Measurements from ENCODE around the gene SPACA4. TPM values are rescaled to one million over a fixed set of nuclear protein-coding genes. Genes with fewer than 3 reads are reported as not detected.

SPACA4 gene
- polyA plus RNA-seq, 1 of the 3 experiments (the other 2 are of a cell fraction) = not detected

DNA sequence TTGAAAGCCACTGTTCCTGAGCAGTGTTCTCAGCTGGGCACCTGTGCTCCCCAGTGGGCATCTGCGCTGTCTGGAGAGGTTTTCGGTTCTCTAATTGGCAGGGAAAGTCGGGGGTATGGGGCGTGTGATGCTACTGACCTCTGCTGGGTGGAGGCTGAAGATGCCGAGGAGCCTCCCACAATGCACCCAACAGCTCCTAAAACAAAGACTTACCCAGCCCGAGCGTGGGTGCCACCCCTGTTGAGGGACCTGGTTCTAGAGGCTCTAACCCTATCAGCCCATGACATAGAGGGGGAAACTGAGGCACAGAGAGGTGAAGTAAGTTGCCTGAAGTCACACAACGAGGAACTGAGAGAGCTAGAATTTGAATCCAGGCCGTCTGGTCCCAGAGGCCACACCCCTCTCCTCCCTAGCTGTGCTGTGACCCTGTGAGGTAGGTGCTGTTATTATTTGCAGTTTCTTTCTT is 2.3 kb downstream of the SPACA4 start:
- 46% methylated on average over 8 of the region's 9 CpGs for WGBS (ENCODE audit: low lambda C conversion rate)
- no peak overlapping the region for H3K9ac ChIP-seq
- TF ChIP-seq POLR2AphosphoS5 (IDR thresholded peaks at IDR 0.05; ENCODE audit: low read depth, low read length) (no peak), RAD21 (IDR thresholded peaks at IDR 0.05; ENCODE audit: low read length) (peak; percentile 71), TCF12 (IDR thresholded peaks at IDR 0.05) (no peak), GABPA (IDR thresholded peaks at IDR 0.05; ENCODE audit: low read depth) (no peak), MEF2A (IDR thresholded peaks at IDR 0.05; ENCODE audit: borderline replicate concordance, low read depth) (no peak), EP300 (IDR thresholded peaks at IDR 0.05; ENCODE audit: borderline replicate concordance in 1 of 2, low read depth in 1 of 2, low read length in 1 of 2) (no peak), FOXM1 (IDR thresholded peaks at IDR 0.05; ENCODE audit: low read depth) (no peak), TAF1 (IDR thresholded peaks at IDR 0.05; ENCODE audit: borderline replicate concordance, low read depth, low read length) (no peak), NFIC (IDR thresholded peaks at IDR 0.05; ENCODE audit: borderline replicate concordance) (no peak), NRF1 (IDR thresholded peaks at IDR 0.05; ENCODE audit: low read depth, low read length) (no peak), MXI1 (IDR thresholded peaks at IDR 0.05; ENCODE audit: low read depth, low read length) (no peak), EZH2phosphoT487 (IDR thresholded peaks at IDR 0.05; ENCODE audit: borderline replicate concordance, low read depth) (no peak), GATA2 (CRISPR knock-in tag; IDR thresholded peaks at IDR 0.05) (no peak), ELF1 (IDR thresholded peaks at IDR 0.05) (no peak), CHD2 (IDR thresholded peaks at IDR 0.05; ENCODE audit: low read length, partially characterized antibody) (peak; percentile 16), FOXJ3 (CRISPR knock-in tag; IDR thresholded peaks at IDR 0.05) (no peak), TEAD4 (IDR thresholded peaks at IDR 0.05; ENCODE audit: borderline replicate concordance, insufficient read depth) (no peak), SMC3 (IDR thresholded peaks at IDR 0.05; ENCODE audit: low read depth, low read length) (peak; percentile 49), RCOR1 (IDR thresholded peaks at IDR 0.05; ENCODE audit: low read length) (no peak), SIN3A (IDR thresholded peaks at IDR 0.05; ENCODE audit: borderline replicate concordance, low read depth, low read length) (no peak), YY1 (IDR thresholded peaks at IDR 0.05; ENCODE audit: low read depth) (no peak), RFX5 (IDR thresholded peaks at IDR 0.05; ENCODE audit: low read length) (no peak)
- TF ChIP-seq, protein P1, sequence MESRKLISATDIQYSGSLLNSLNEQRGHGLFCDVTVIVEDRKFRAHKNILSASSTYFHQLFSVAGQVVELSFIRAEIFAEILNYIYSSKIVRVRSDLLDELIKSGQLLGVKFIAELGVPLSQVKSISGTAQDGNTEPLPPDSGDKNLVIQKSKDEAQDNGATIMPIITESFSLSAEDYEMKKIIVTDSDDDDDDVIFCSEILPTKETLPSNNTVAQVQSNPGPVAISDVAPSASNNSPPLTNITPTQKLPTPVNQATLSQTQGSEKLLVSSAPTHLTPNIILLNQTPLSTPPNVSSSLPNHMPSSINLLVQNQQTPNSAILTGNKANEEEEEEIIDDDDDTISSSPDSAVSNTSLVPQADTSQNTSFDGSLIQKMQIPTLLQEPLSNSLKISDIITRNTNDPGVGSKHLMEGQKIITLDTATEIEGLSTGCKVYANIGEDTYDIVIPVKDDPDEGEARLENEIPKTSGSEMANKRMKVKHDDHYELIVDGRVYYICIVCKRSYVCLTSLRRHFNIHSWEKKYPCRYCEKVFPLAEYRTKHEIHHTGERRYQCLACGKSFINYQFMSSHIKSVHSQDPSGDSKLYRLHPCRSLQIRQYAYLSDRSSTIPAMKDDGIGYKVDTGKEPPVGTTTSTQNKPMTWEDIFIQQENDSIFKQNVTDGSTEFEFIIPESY (IDR thresholded peaks at IDR 0.05; ENCODE audit: borderline replicate concordance, low read depth) = no peak
- TF ChIP-seq, protein P2, sequence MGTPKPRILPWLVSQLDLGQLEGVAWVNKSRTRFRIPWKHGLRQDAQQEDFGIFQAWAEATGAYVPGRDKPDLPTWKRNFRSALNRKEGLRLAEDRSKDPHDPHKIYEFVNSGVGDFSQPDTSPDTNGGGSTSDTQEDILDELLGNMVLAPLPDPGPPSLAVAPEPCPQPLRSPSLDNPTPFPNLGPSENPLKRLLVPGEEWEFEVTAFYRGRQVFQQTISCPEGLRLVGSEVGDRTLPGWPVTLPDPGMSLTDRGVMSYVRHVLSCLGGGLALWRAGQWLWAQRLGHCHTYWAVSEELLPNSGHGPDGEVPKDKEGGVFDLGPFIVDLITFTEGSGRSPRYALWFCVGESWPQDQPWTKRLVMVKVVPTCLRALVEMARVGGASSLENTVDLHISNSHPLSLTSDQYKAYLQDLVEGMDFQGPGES (IDR thresholded peaks at IDR 0.05; ENCODE audit: low read depth, low read length) = no peak
- TF ChIP-seq, protein P3, sequence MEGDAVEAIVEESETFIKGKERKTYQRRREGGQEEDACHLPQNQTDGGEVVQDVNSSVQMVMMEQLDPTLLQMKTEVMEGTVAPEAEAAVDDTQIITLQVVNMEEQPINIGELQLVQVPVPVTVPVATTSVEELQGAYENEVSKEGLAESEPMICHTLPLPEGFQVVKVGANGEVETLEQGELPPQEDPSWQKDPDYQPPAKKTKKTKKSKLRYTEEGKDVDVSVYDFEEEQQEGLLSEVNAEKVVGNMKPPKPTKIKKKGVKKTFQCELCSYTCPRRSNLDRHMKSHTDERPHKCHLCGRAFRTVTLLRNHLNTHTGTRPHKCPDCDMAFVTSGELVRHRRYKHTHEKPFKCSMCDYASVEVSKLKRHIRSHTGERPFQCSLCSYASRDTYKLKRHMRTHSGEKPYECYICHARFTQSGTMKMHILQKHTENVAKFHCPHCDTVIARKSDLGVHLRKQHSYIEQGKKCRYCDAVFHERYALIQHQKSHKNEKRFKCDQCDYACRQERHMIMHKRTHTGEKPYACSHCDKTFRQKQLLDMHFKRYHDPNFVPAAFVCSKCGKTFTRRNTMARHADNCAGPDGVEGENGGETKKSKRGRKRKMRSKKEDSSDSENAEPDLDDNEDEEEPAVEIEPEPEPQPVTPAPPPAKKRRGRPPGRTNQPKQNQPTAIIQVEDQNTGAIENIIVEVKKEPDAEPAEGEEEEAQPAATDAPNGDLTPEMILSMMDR (IDR thresholded peaks at IDR 0.05) = peak; percentile 64
- TF ChIP-seq, protein P4, sequence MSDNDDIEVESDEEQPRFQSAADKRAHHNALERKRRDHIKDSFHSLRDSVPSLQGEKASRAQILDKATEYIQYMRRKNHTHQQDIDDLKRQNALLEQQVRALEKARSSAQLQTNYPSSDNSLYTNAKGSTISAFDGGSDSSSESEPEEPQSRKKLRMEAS (IDR thresholded peaks at IDR 0.05; ENCODE audit: low read depth) = no peak
- TF ChIP-seq, protein P5, sequence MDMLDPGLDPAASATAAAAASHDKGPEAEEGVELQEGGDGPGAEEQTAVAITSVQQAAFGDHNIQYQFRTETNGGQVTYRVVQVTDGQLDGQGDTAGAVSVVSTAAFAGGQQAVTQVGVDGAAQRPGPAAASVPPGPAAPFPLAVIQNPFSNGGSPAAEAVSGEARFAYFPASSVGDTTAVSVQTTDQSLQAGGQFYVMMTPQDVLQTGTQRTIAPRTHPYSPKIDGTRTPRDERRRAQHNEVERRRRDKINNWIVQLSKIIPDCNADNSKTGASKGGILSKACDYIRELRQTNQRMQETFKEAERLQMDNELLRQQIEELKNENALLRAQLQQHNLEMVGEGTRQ (IDR thresholded peaks at IDR 0.05; ENCODE audit: borderline replicate concordance, low read depth, low read length) = no peak
- TF ChIP-seq, protein P6, sequence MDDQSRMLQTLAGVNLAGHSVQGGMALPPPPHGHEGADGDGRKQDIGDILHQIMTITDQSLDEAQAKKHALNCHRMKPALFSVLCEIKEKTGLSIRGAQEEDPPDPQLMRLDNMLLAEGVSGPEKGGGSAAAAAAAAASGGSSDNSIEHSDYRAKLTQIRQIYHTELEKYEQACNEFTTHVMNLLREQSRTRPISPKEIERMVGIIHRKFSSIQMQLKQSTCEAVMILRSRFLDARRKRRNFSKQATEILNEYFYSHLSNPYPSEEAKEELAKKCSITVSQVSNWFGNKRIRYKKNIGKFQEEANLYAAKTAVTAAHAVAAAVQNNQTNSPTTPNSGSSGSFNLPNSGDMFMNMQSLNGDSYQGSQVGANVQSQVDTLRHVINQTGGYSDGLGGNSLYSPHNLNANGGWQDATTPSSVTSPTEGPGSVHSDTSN (IDR thresholded peaks at IDR 0.05) = no peak

More for the DNA sequence above, 2.3 kb downstream of the SPACA4 start:
- Histone ChIP-seq H3K36me3 (replicated peaks in 1 of 2; ENCODE audit: control insufficient read depth in 1 of 2, insufficient read depth in 2 of 2, low read length in 1 of 2) (no peaks in the 10 kb centered on the region), H3K4me1 (ENCODE audit: control insufficient read depth in 1 of 2, insufficient read depth in 2 of 2, low read depth in 1 of 2, low read length in 1 of 2) (peaks cover 0 to 5% of the 10 kb centered on the region in 2 experiments; a peak in 1 of 4 replicates), H2AFZ (ENCODE audit: low read depth) (peak overlapping the region; percentile 68; the same call in 1 of the 2 replicates), H3K4me2 (no peak overlapping the region), H3K9me2 (no peaks in the 10 kb centered on the region), H3K27ac (ENCODE audit: low read depth in 2 of 2, low read length in 1 of 2) (no peak overlapping the region), H4K20me1 (ENCODE audit: insufficient read depth) (no peaks in the 10 kb centered on the region), H3K9me3 (no peaks in the 10 kb centered on the region), H3K79me2 (ENCODE audit: insufficient read depth) (no peaks in the 10 kb centered on the region), H3F3A (replicated peaks; ENCODE audit: insufficient read depth) (peaks cover 2% of the 10 kb centered on the region), H3K27me3 (ENCODE audit: insufficient read depth) (no peaks in the 10 kb centered on the region), H3K4me3 (ENCODE audit: low read depth in 2 of 2, low read length in 1 of 2) (no peak overlapping the region)
- ChIA-PET POLR2A (interaction anchor here (0.6 to 2.4 kb wide), 4 partner anchors 9 to 36 kb away, joined by 3 to 17 read pairs (median 6); partner anchors contain the start of genes RPL18 and SPHK2), CTCF (interaction anchor here (0.6 to 8.0 kb wide), 23 partner anchors 9 to 294 kb away, joined by 3 to 72 read pairs (median 4); partner anchors contain the start of genes CA11, GRWD1, RPL18 and SPHK2)
- DNase-seq = peak; percentile 86

Measured in SK-N-SH (cell line).